ENCODE data around the gene UCK2. TPM values are rescaled to one million over a fixed set of nuclear protein-coding genes. Genes with fewer than 3 reads are reported as not detected.

UCK2 gene
- total RNA-seq, 1 donor from 2014 or later: 14.7 TPM

GRCh38 chr1:165871311-165872067, 44.1 kb downstream of the UCK2 start:
- Histone ChIP-seq H3K27me3 (no peaks in the 10 kb centered on the region), H3K36me3 (no peaks in the 10 kb centered on the region), H3K9me3 (no peaks in the 10 kb centered on the region), H3K4me3 (no peak overlapping the region), H3K27ac (peak overlapping the region; percentile 1), H3K4me1 (peaks cover 13% of the 10 kb centered on the region)
- intact Hi-C loops (cut with DNase I): no loop called here
- ATAC-seq: peak; percentile 95
- peak; percentile 76 for DNase-seq
- TF ChIP-seq CTCF (IDR thresholded peaks at IDR 0.05): peak; percentile 46

- Histone ChIP-seq H3K36me3 (no peaks in the 10 kb centered on the region), H3K27ac (no peak overlapping the region), H3K4me1 (peaks cover 13% of the 10 kb centered on the region), H3K27me3 (no peaks in the 10 kb centered on the region), H3K9me3 (no peaks in the 10 kb centered on the region), H3K4me3 (no peak overlapping the region)
- intact Hi-C loops (cut with DNase I): no loop called here
- TF ChIP-seq CTCF (IDR thresholded peaks at IDR 0.05): no peak
- ATAC-seq (no peak), DNase-seq (no peak)
These were observed 46.1 kb downstream of the UCK2 start for GRCh38 chr1:165873481-165873880.

- Histone ChIP-seq H3K27me3 (no peaks in the 10 kb centered on the region), H3K4me3 (no peak overlapping the region), H3K4me1 (peaks cover 13% of the 10 kb centered on the region), H3K27ac (no peak overlapping the region), H3K36me3 (no peaks in the 10 kb centered on the region), H3K9me3 (no peaks in the 10 kb centered on the region)
- no peak for TF ChIP-seq CTCF (IDR thresholded peaks at IDR 0.05)
- ATAC-seq (no peak), DNase-seq (no peak)
- intact Hi-C loops (cut with DNase I): no loop called here
These were observed 47.2 kb downstream of the UCK2 start for GRCh38 chr1:165874643-165875042.

GRCh38 chr1:165875171-165875570, 47.8 kb downstream of the UCK2 start:
- Histone ChIP-seq H3K27me3 (no peaks in the 10 kb centered on the region), H3K27ac (no peak overlapping the region), H3K4me1 (peaks cover 13% of the 10 kb centered on the region), H3K36me3 (no peaks in the 10 kb centered on the region), H3K9me3 (no peaks in the 10 kb centered on the region), H3K4me3 (no peak overlapping the region)
- TF ChIP-seq CTCF (IDR thresholded peaks at IDR 0.05): no peak
- intact Hi-C loops (cut with DNase I): no loop called here
- ATAC-seq (peak; percentile 68), DNase-seq (no peak)

GRCh38 chr1:165875604-165876003, 48.2 kb downstream of the UCK2 start:
- Histone ChIP-seq H3K36me3 (no peaks in the 10 kb centered on the region), H3K9me3 (no peaks in the 10 kb centered on the region), H3K27ac (no peak overlapping the region), H3K4me1 (peaks cover 11% of the 10 kb centered on the region), H3K27me3 (no peaks in the 10 kb centered on the region), H3K4me3 (no peak overlapping the region)
- intact Hi-C loops (cut with DNase I): no loop called here
- DNase-seq (no peak), ATAC-seq (no peak)
- no peak for TF ChIP-seq CTCF (IDR thresholded peaks at IDR 0.05)

All from upper lobe of right lung (tissue), 1 donor.